SK-N-SH (cell line): Measurements from ENCODE around the gene DZIP3. TPM values are rescaled to one million over a fixed set of nuclear protein-coding genes. Genes with fewer than 3 reads are reported as not detected.

Experiments used
- CTCF ChIA-PET: fragments of 300-600, 350-600 bp; formaldehyde crosslinking; extraction: SDS; loops from one replicate; lab custom pipeline; 2021; lab: Yijun Ruan, JAX
- POLR2A ChIA-PET: fragments of 350-600 bp; sonication (Branson Sonifier 250); formaldehyde crosslinking; extraction: SDS; loops from one replicate; lab custom pipeline; 2020; ENCODE audit warnings: antibody characterized with exemption, inconsistent platforms; lab: Yijun Ruan, JAX
- DNase-seq: peaks from one replicate; pipeline ENCODE4 v3.0.0; 2012
- H2AFZ ChIP-seq: fragments of 200-600 bp; sonication (generic); 2 replicates; pipeline ENCODE4 v1.8.1; 2016; ENCODE audit warnings: antibody characterized with exemption, mild to moderate bottlenecking, low read depth
- H3F3A ChIP-seq: fragments of 200-600 bp; sonication (generic); replicated peaks from 2 replicates; pipeline ENCODE3; 2016; ENCODE audit warnings: antibody characterized with exemption, mild to moderate bottlenecking; ENCODE audit not compliant: insufficient read depth
- H3K27ac ChIP-seq, 2 experiments: fragments of 200-500 bp in 1 of 2; fragments of 200-600 bp in 1 of 2; sonication (Bioruptor generic) in 1 of 2; sonication (generic), shearing (Covaris generic) in 1 of 2; 2 replicates each; pipeline versions ENCODE4 v1.5.1 to v1.6.1; 2014 to 2016; ENCODE audit warnings: low read depth in 2 of 2, inconsistent platforms in 1 of 2, low read length in 1 of 2, mild to moderate bottlenecking in 1 of 2, mixed read lengths in 1 of 2
- H3K27me3 ChIP-seq: fragments of 200-600 bp; sonication (generic), shearing (Covaris generic); 2 replicates; pipeline ENCODE4 v1.6.1; 2016; ENCODE audit warnings: mixed run types; ENCODE audit not compliant: insufficient read depth
- H3K36me3 ChIP-seq, 2 experiments: fragments of 200-500 bp in 1 of 2; fragments of 200-600 bp in 1 of 2; sonication (Bioruptor generic) in 1 of 2; sonication (generic) in 1 of 2; replicated peaks in 1 of 2; 2 replicates each; pipeline versions ENCODE3 to v1.5.1; 2014 to 2016; ENCODE audit warnings: low read length in 1 of 2, mild to moderate bottlenecking in 1 of 2; ENCODE audit not compliant: insufficient read depth in 2 of 2, control insufficient read depth in 1 of 2
- H3K4me1 ChIP-seq, 2 experiments: fragments of 200-500 bp in 1 of 2; fragments of 200-600 bp in 1 of 2; sonication (Bioruptor generic) in 1 of 2; sonication (generic), shearing (Covaris generic) in 1 of 2; 2 replicates each; pipeline versions ENCODE4 v1.5.1 to v1.6.1; 2014 to 2016; ENCODE audit warnings: low read depth in 1 of 2, low read length in 1 of 2, mixed run types in 1 of 2; ENCODE audit not compliant: insufficient read depth in 2 of 2, control insufficient read depth in 1 of 2
- H3K4me2 ChIP-seq: fragments of 200-600 bp; sonication (generic), shearing (Covaris generic); 2 replicates; pipeline ENCODE4 v1.6.1; 2017; ENCODE audit warnings: mixed run types
- H3K4me3 ChIP-seq, 2 experiments: fragments of 200-500 bp in 1 of 2; fragments of 200-600 bp in 1 of 2; sonication (Bioruptor generic) in 1 of 2; sonication (generic), shearing (Covaris generic) in 1 of 2; 2 replicates each; pipeline versions ENCODE4 v1.5.1 to v1.8.1; 2014 to 2016; ENCODE audit warnings: low read depth in 2 of 2, inconsistent platforms in 1 of 2, low read length in 1 of 2, mild to moderate bottlenecking in 1 of 2, mixed read lengths in 1 of 2, moderate library complexity in 1 of 2
- H3K79me2 ChIP-seq: fragments of 200-600 bp; sonication (generic); 2 replicates; pipeline ENCODE4 v1.8.1; 2017; ENCODE audit warnings: mild to moderate bottlenecking; ENCODE audit not compliant: insufficient read depth
- H3K9ac ChIP-seq: fragments of 200-600 bp; sonication (generic); 2 replicates; pipeline ENCODE4 v1.6.1; 2017; ENCODE audit warnings: mixed run types
- H3K9me2 ChIP-seq: fragments of 200-600 bp; sonication (generic); 2 replicates; pipeline ENCODE4 v1.6.1; 2017; ENCODE audit warnings: mixed run types
- H3K9me3 ChIP-seq: fragments of 200-600 bp; sonication (generic); 2 replicates; pipeline ENCODE4 v1.6.1; 2017; ENCODE audit warnings: mixed run types, mild to moderate bottlenecking, moderate library complexity
- H4K20me1 ChIP-seq: fragments of 200-600 bp; sonication (generic); 2 replicates; pipeline ENCODE4 v1.6.1; 2017; ENCODE audit warnings: mild to moderate bottlenecking, mixed run types; ENCODE audit not compliant: insufficient read depth
- CTCF ChIP-seq: fragments of 200-600 bp; sonication (generic); IDR thresholded peaks from 2 replicates; pipeline ENCODE4 v1.6.1; 2017; ENCODE audit warnings: antibody characterized with exemption, mild to moderate bottlenecking, moderate library complexity
- ELF1 ChIP-seq: IDR thresholded peaks from 2 replicates; pipeline ENCODE4 v1.4.0; 2012
- EP300 ChIP-seq, 2 experiments: IDR thresholded peaks; 2 replicates each; pipeline versions ENCODE4 v1.4.0 to v1.6.1; 2012; ENCODE audit warnings: borderline replicate concordance in 1 of 2, low read depth in 1 of 2, low read length in 1 of 2
- FOSL2 ChIP-seq: IDR thresholded peaks from 2 replicates; pipeline ENCODE4 v1.4.0; 2012; ENCODE audit warnings: low read depth, mild to moderate bottlenecking, moderate library complexity, borderline replicate concordance
- FOXJ3 ChIP-seq: sonication (generic); formaldehyde crosslinking; IDR thresholded peaks from 2 replicates; pipeline ENCODE4 v1.5.1; 2020; ENCODE audit warnings: mild to moderate bottlenecking, missing genetic modification reagents
- FOXM1 ChIP-seq: IDR thresholded peaks from 2 replicates; pipeline ENCODE4 v1.4.0; 2012; ENCODE audit warnings: low read depth, mild to moderate bottlenecking
- IRF3 ChIP-seq: fragments of 150-350 bp; IDR thresholded peaks from 2 replicates; pipeline ENCODE4 v1.6.1; 2016; ENCODE audit warnings: mild to moderate bottlenecking, low read depth, low read length
- MEF2A ChIP-seq: IDR thresholded peaks from 2 replicates; pipeline ENCODE4 v1.4.0; 2012; ENCODE audit warnings: low read depth, borderline replicate concordance
- MXI1 ChIP-seq: IDR thresholded peaks from 2 replicates; pipeline ENCODE4 v1.6.1; 2012; ENCODE audit warnings: mild to moderate bottlenecking, low read depth, low read length, improper control_type of control experiment
- NFIC ChIP-seq: IDR thresholded peaks from 2 replicates; pipeline ENCODE4 v1.4.0; 2012; ENCODE audit warnings: borderline replicate concordance
- PBX3 ChIP-seq: IDR thresholded peaks from 2 replicates; pipeline ENCODE4; 2012
- RCOR1 ChIP-seq: fragments of 150-350 bp; IDR thresholded peaks from 2 replicates; pipeline ENCODE4 v1.6.1; 2017; ENCODE audit warnings: antibody characterized with exemption, low read length
- REST ChIP-seq: IDR thresholded peaks from 2 replicates; pipeline ENCODE4 v1.6.1; 2012; ENCODE audit warnings: mild to moderate bottlenecking, low read depth, low read length, moderate library complexity
- RFX5 ChIP-seq: IDR thresholded peaks from 2 replicates; pipeline ENCODE4 v1.6.1; 2012; ENCODE audit warnings: mild to moderate bottlenecking, improper control_type of control experiment, low read length
- TAF1 ChIP-seq: IDR thresholded peaks from 2 replicates; pipeline ENCODE4 v1.6.1; 2012; ENCODE audit warnings: low read depth, mild to moderate bottlenecking, low read length, moderate library complexity, borderline replicate concordance
- TEAD4 ChIP-seq: IDR thresholded peaks from 2 replicates; pipeline ENCODE4 v1.4.0; 2012; ENCODE audit warnings: mild to moderate bottlenecking, borderline replicate concordance; ENCODE audit not compliant: insufficient read depth
- USF1 ChIP-seq: IDR thresholded peaks from 2 replicates; pipeline ENCODE4 v1.4.0; 2012; ENCODE audit warnings: low read depth, borderline replicate concordance
- USF2 ChIP-seq: fragments of 150-350 bp; IDR thresholded peaks from 2 replicates; pipeline ENCODE4 v1.6.1; 2017; ENCODE audit warnings: antibody characterized with exemption, low read length, low read depth, borderline replicate concordance
- YY1 ChIP-seq: IDR thresholded peaks from 2 replicates; pipeline ENCODE4 v1.4.0; 2012; ENCODE audit warnings: low read depth, mild to moderate bottlenecking
- WGBS: methylation state at CpG from one replicate; pipeline ENCODE4 v1.1.6; 2017; ENCODE audit warnings: low lambda C conversion rate; 5-methylcytosine and 5-hydroxymethylcytosine counted together
- polyA plus RNA-seq, 3 experiments: library from polyadenylated mRNA; depleted of rRNA; stranded (reverse); fragments of >200 nt; gene quantifications; 2 replicates each; pipeline ENCODE4 v1.2.3, GENCODE V29; 2012

The DZIP3 gene
- polyA plus RNA-seq, 1 of the 3 experiments (the other 2 are of a cell fraction): 6.3 TPM

GRCh38 chr3:108713009-108713516 is 123.5 kb downstream of the DZIP3 start (continued):
- TF ChIP-seq NFIC (no peak), FOXM1 (no peak), ELF1 (no peak)
- TF ChIP-seq, all 33 proteins: peak for 0

- H3K36me3 ChIP-seq: no peaks in the 10 kb centered on the region
- H4K20me1 ChIP-seq: no peaks in the 10 kb centered on the region
- peaks cover 0 to 8% of the 10 kb centered on the region in 2 experiments; a peak in 2 of 4 replicates for H3K4me1 ChIP-seq
- no peak overlapping the region for H3K4me3 ChIP-seq
- no peak for DNase-seq
- no peak overlapping the region for H2AFZ ChIP-seq
- no peak overlapping the region for H3K4me2 ChIP-seq
- H3K27me3 ChIP-seq: no peaks in the 10 kb centered on the region
- TF ChIP-seq FOSL2 (no peak), PBX3 (no peak), MEF2A (no peak), REST (no peak), YY1 (no peak), USF1 (no peak), FOXJ3 (CRISPR knock-in tag) (no peak), RCOR1 (no peak), USF2 (no peak), RFX5 (no peak), MXI1 (no peak), TEAD4 (no peak), FOXM1 (no peak), IRF3 (no peak), TAF1 (no peak), CTCF (no peak), EP300 (IDR thresholded peaks at IDR 0.05; ENCODE audit: borderline replicate concordance in 1 of 2, low read depth in 1 of 2, low read length in 1 of 2) (no peak)
- no peak overlapping the region for H3K27ac ChIP-seq
- no peaks in the 10 kb centered on the region for H3K9me3 ChIP-seq
- CTCF ChIA-PET: no interaction called here
- POLR2A ChIA-PET: no interaction called here
- H3K9ac ChIP-seq: no peak overlapping the region
- no peaks in the 10 kb centered on the region for H3K9me2 ChIP-seq
- WGBS: 84% methylated on average over 3 of the region's 3 CpGs
- no peaks in the 10 kb centered on the region for H3F3A ChIP-seq
- no peaks in the 10 kb centered on the region for H3K79me2 ChIP-seq
These were observed 124.3 kb downstream of the DZIP3 start for GRCh38 chr3:108713816-108714215.
